Motor neuron (in vitro differentiated cells): Measurements from ENCODE around the gene TRIM67. TPM values are rescaled to one million over a fixed set of nuclear protein-coding genes. Genes with fewer than 3 reads are reported as not detected.
A peak's percentile ranks its signal among the peaks of the same experiment; 100 is the strongest.

Experiments used
- ATAC-seq, 8 experiments: fragments of 200-7000 bp; cut with Tn5 transposase; replicated peaks in 6 of 8; 2 replicates each; pipeline ENCODE4 v1.8.0; 2021; ENCODE audit warnings: mild to moderate bottlenecking in 8 of 8, moderate library complexity in 8 of 8
- H3K27ac ChIP-seq, 2 donors: fragments of 250-450 bp; sonication (Bioruptor Pico); 2 replicates each; pipeline ENCODE4 v1.9.0; 2021; ENCODE audit warnings: antibody characterized with exemption in 2 of 2, mild to moderate bottlenecking in 2 of 2, moderate library complexity in 1 of 2
- H3K4me1 ChIP-seq, 2 donors: fragments of 250-450 bp; sonication (Bioruptor Pico); replicated peaks in 1 of 2; 2 replicates each; pipeline ENCODE4 v1.6.1; 2021; ENCODE audit warnings: antibody characterized with exemption in 2 of 2, mild to moderate bottlenecking in 2 of 2, moderate library complexity in 1 of 2
- H3K4me3 ChIP-seq, 5 donors: fragments of 250-450 bp; sonication (Bioruptor Pico); 2 replicates each; pipeline ENCODE4 v1.9.0; 2021; ENCODE audit warnings: antibody characterized with exemption in 5 of 5, mild to moderate bottlenecking in 5 of 5, moderate library complexity in 4 of 5
- WGBS, 10 experiments: fragments of 450-650 bp; shearing (Covaris generic); methylation state at CpG; one replicate each; pipeline ENCODE4 v1.0.0; 2022; 5-methylcytosine and 5-hydroxymethylcytosine counted together
- in situ Hi-C, 9 experiments: fragments of 400-800 bp; cut with MboI; loops; one replicate each; pipeline ENCODE4 v1.15.0; 2021; ENCODE audit warnings: low sequenced_read_pairs in 9 of 9, low pct_unique_long_range_greater_than_20kb in 2 of 9; ENCODE audit not compliant: unreplicated experiment in 9 of 9
- total RNA-seq, 8 experiments: library from RNA; unstranded; fragments of 300-600 nt; gene quantifications; 2 replicates each; pipeline versions ENCODE4 v1.2.3 to v1.2.4, GENCODE V29; 2022

The TRIM67 gene
- total RNA-seq, 8 experiments from 2014 or later, result 0.18 to 21.8 (median 9.5) TPM

- in situ Hi-C loops, result no loop called here
- WGBS, 10 experiments, result 70 to 100% methylated on average over 2 to 3 of the region's 10 CpGs; no CpG with 5 or more reads in 8 of the 10 experiments
- H3K4me1 ChIP-seq, result no peaks in the 10 kb centered on the region
- H3K4me3 ChIP-seq, result no peak overlapping the region
- ATAC-seq, result no peak
- no peak overlapping the region for H3K27ac ChIP-seq
Observed at GRCh38 chr1:231190456-231190855, 28.6 kb downstream of the TRIM67 start.

- in situ Hi-C loops, result no loop called here
- H3K27ac ChIP-seq, result no peak overlapping the region
- no peaks in the 10 kb centered on the region for H3K4me1 ChIP-seq
- ATAC-seq, result no peak
- no peak overlapping the region for H3K4me3 ChIP-seq
- WGBS, 10 experiments, result 48 to 81% (median 72%) methylated on average over 1 to 11 of the region's 12 CpGs; no CpG with 5 or more reads in 3 of the 10 experiments
Observed at GRCh38 chr1:231192620-231193163, 30.8 kb downstream of the TRIM67 start.

- in situ Hi-C loops, result no loop called here
- Histone ChIP-seq H3K4me1 (no peaks in the 10 kb centered on the region), H3K27ac (no peak overlapping the region), H3K4me3 (no peak overlapping the region)
- ATAC-seq, result peak in 3 of 8 experiments; percentile 41 to 85 (median 46)
- WGBS, 10 experiments, result 6 to 80% (median 59%) methylated on average over 1 to 9 of the region's 10 CpGs
Observed at GRCh38 chr1:231193710-231194340, 32.0 kb downstream of the TRIM67 start.

GRCh38 chr1:231194476-231194842 lies 32.6 kb downstream of the TRIM67 start:
- in situ Hi-C loops, result no loop called here
- no peaks in the 10 kb centered on the region for H3K4me1 ChIP-seq
- WGBS, 10 experiments, result 20 to 82% (median 67%) methylated on average over 1 to 2 of the region's 2 CpGs; no CpG with 5 or more reads in 3 of the 10 experiments
- H3K4me3 ChIP-seq, result no peak overlapping the region
- ATAC-seq, result no peak
- H3K27ac ChIP-seq, result no peak overlapping the region

- in situ Hi-C loops, result no loop called here
- no peak for ATAC-seq
- Histone ChIP-seq H3K4me1 (no peaks in the 10 kb centered on the region), H3K27ac (no peak overlapping the region), H3K4me3 (no peak overlapping the region)
- 0 to 89% (median 60%) methylated on average over 2 to 8 of the region's 8 CpGs; no CpG with 5 or more reads in 3 of the 10 experiments for WGBS, 10 experiments
Observed at GRCh38 chr1:231194843-231195516, 33.1 kb downstream of the TRIM67 start.

- Histone ChIP-seq H3K27ac (no peak overlapping the region), H3K4me3 (no peak overlapping the region), H3K4me1 (no peaks in the 10 kb centered on the region)
- 0 to 100% (median 66%) methylated on average over 1 to 3 of the region's 3 CpGs; no CpG with 5 or more reads in 3 of the 10 experiments for WGBS, 10 experiments
- no peak for ATAC-seq
- in situ Hi-C loops, result no loop called here
Observed at GRCh38 chr1:231196307-231196706, 34.4 kb downstream of the TRIM67 start.

GRCh38 chr1:231196728-231197127 lies 34.9 kb downstream of the TRIM67 start:
- H3K4me1 ChIP-seq, result no peaks in the 10 kb centered on the region
- 22 to 88% (median 61%) methylated on average over 1 to 2 of the region's 2 CpGs; no CpG with 5 or more reads in 3 of the 10 experiments for WGBS, 10 experiments
- no peak overlapping the region for H3K27ac ChIP-seq
- in situ Hi-C loops, result no loop called here
- no peak for ATAC-seq
- no peak overlapping the region for H3K4me3 ChIP-seq

GRCh38 chr1:231199868-231200267 lies 38.0 kb downstream of the TRIM67 start:
- Histone ChIP-seq H3K4me3 (no peak overlapping the region), H3K4me1 (no peaks in the 10 kb centered on the region), H3K27ac (no peak overlapping the region)
- ATAC-seq, result no peak
- in situ Hi-C loops, result loop anchor here in 4 of 9 experiments (10.0 to 25.0 kb wide), 4 partner anchors 263 to 413 kb away; no protein-coding TSS in a partner anchor
- WGBS, 10 experiments, result 72 to 100% (median 84%) methylated on average over 1 to 5 of the region's 7 CpGs; no CpG with 5 or more reads in 3 of the 10 experiments

GRCh38 chr1:231200388-231201031 lies 38.7 kb downstream of the TRIM67 start:
- ATAC-seq, result peak in 7 of 8 experiments; percentile 51 to 93 (median 90)
- in situ Hi-C loops, result loop anchor here in 4 of 9 experiments (10.0 to 25.0 kb wide), 4 partner anchors 263 to 413 kb away; no protein-coding TSS in a partner anchor
- H3K4me1 ChIP-seq, result no peaks in the 10 kb centered on the region

GRCh38 chr1:231201375-231201978 lies 39.6 kb downstream of the TRIM67 start:
- in situ Hi-C loops, result loop anchor here in 4 of 9 experiments (10.0 to 25.0 kb wide), 4 partner anchors 264 to 414 kb away; no protein-coding TSS in a partner anchor
- 50 to 100% (median 76%) methylated on average over 2 to 15 of the region's 16 CpGs; no CpG with 5 or more reads in 2 of the 10 experiments for WGBS, 10 experiments
- no peaks in the 10 kb centered on the region for H3K4me1 ChIP-seq
- no peak overlapping the region for H3K4me3 ChIP-seq
- ATAC-seq, result no peak
- no peak overlapping the region for H3K27ac ChIP-seq

More at GRCh38 chr1:231200388-231201031, 38.7 kb downstream of the TRIM67 start:
- Histone ChIP-seq H3K4me3 (no peak overlapping the region), H3K27ac (no peak overlapping the region)
- WGBS, 10 experiments, result 0 to 90% (median 59%) methylated on average over 1 to 8 of the region's 8 CpGs; no CpG with 5 or more reads in 2 of the 10 experiments

GRCh38 chr1:231201979-231202633 lies 40.2 kb downstream of the TRIM67 start:
- H3K27ac ChIP-seq, result no peak overlapping the region
- 0 to 100% (median 51%) methylated on average over 1 to 3 of the region's 5 CpGs; no CpG with 5 or more reads in 3 of the 10 experiments for WGBS, 10 experiments
- no peak overlapping the region for H3K4me3 ChIP-seq
- H3K4me1 ChIP-seq, result no peaks in the 10 kb centered on the region
- no peak for ATAC-seq
- in situ Hi-C loops, result loop anchor here in 4 of 9 experiments (10.0 to 25.0 kb wide), 4 partner anchors 265 to 415 kb away; no protein-coding TSS in a partner anchor
